PC-9 (cell line): ENCODE measurements around the gene SDF2.

Experiments used
- EZH2 ChIP-seq: fragments of 200-600 bp; sonication (generic); IDR thresholded peaks from 2 replicates; pipeline ENCODE4 v1.8.0; 2017; ENCODE audit warnings: antibody characterized with exemption, low read depth
- TF ChIP-seq, protein P1 (sequence below): fragments of 200-600 bp; sonication (generic); conservative IDR thresholded peaks from 2 replicates; pipeline ENCODE4 v1.6.1; 2017; ENCODE audit warnings: mixed run types, antibody characterized with exemption, mild to moderate bottlenecking, moderate library complexity

DNA sequence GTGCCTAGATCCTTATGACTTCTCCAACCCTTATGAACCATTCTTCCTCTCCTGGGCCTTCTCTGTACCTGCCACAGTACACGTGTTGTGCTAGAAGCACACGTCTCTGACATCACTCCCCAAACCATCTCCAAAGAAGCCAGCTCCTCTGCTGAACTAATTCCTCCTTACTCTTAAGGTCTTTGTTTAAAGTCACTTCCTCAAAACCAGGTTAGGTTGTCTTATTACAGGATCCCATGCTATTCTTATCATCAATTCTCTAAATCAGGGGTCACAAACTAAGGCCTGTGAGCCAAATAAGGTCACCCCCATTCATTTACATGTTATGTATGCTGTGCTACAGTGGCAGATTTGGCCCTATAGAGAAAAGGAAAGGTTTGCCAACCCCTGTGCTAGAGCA lies 4.3 kb upstream of the SDF2 start:
- TF ChIP-seq, protein P1, sequence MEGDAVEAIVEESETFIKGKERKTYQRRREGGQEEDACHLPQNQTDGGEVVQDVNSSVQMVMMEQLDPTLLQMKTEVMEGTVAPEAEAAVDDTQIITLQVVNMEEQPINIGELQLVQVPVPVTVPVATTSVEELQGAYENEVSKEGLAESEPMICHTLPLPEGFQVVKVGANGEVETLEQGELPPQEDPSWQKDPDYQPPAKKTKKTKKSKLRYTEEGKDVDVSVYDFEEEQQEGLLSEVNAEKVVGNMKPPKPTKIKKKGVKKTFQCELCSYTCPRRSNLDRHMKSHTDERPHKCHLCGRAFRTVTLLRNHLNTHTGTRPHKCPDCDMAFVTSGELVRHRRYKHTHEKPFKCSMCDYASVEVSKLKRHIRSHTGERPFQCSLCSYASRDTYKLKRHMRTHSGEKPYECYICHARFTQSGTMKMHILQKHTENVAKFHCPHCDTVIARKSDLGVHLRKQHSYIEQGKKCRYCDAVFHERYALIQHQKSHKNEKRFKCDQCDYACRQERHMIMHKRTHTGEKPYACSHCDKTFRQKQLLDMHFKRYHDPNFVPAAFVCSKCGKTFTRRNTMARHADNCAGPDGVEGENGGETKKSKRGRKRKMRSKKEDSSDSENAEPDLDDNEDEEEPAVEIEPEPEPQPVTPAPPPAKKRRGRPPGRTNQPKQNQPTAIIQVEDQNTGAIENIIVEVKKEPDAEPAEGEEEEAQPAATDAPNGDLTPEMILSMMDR: no peak
- TF ChIP-seq EZH2: no peak
